GM03348 (cell line): ENCODE data around the gene NUMB.

Experiments used
- DNase-seq: peaks from one replicate; pipeline ENCODE4 v3.0.0; 2012; ENCODE audit warnings: low spot score

Gene NUMB

DNA sequence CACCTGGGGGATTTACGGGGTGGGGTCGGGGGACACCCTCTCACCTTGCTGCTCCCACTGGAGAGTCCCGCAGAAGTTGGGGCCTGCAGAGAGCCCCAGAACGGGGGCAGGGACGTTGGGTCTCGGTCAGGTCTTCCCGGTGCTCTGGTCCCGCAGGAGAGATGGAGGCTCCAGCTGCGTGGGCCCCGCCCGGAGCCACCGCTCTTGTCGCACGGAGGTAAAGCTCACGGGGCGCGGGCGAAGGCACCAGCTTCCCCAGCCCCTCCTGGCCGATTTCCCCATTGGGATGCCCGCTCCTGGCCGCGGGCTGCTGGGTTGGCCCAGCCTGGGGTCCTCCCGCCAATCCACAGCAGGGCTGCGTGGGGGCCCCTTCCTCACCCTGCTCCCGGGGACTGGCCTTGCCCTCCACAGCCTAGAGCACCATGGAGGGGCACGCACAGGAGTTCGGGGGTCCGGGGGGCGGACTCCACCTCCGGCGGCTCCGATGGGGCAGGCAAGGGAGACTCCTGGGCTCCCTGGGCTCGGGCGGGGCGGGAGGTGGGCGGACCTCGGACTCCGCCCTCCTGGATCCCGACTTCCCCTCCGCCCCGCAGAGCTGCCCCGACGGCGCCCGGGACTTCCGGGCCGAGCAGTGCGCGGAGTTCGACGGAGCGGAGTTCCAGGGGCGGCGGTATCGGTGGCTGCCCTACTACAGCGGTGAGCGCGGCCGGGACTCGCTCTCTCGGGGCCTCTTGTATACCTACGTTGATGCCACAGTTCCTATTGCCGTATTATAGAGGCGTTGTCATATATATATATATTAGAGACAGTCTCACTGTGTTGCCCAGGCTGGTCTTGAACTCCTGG lies 212.6 kb downstream of the NUMB start:
- peak; percentile 81 for DNase-seq

DNA sequence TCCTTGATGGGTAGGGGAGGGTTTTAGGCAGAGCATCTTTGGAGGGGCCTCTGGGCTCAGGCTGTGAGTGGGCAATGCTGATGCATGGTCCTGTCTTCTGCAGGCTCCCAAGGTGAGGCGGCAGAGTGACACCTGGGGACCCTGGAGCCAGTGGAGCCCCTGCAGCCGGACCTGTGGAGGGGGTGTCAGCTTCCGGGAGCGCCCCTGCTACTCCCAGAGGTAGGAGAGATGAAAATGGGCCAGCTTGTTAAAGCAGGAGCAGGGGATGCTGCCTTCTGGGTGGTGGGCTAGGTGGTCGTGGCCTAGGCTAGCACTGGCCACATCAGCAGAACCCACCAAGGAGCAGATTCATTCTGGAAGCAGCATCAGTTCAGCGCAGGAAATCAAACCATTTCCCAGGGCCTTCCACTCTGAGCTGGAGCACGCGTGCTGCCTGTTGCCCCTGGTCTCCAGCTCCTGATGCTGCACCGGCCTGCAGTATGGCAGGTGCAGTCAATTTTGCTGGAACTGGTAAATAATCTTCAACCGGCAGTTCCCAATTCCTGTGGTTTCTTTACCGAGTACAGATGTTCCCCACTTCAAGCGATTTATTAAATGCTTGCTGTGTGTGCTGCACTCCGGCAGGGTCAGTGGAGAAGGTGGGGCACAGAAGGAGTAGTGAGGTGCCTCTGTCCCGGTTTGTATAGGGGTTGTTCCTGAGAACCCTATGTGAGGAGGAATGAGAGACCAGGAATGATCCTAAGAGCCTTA lies 213.6 kb downstream of the NUMB start:
- no peak for DNase-seq

DNA sequence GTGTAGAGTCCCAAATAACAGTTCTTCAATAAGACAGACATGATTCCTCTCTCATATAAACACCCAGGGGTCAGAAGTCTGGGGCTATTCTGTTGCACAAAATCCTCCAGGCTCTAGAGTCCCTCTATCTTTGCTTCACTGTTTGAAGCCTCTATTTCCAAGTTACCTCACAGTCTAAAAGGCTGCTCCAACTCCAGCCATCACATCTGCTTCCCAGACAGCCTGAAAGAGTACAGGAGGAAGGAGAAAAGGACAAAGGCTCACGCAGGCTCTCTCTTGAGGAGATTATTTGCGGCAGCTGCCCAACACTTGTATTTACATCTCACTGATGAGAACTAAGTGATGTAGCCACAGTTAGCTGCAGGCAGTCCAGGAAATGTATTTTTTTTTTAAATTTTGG lies 214.6 kb downstream of the NUMB start:
- DNase-seq = no peak

DNA sequence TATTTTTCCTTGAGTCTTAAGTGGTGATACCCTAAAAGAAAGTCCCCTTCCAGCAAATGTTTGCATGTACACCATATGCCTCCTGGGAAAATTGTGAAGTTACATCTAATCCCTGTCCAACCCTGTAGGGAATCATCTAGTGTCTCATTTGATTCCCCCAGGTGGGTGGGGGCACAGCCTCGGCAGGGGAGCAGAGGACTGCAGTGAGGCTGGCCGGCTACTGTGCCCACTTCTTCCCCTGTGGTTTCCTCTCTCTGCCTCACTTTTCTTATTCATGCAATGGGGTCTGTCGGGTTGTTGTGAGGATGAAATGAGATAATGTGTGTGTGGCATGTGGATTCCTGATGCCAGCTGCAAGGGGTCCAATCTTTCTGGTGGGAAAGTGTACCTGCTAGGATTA lies 215.0 kb downstream of the NUMB start:
- DNase-seq = no peak

DNA sequence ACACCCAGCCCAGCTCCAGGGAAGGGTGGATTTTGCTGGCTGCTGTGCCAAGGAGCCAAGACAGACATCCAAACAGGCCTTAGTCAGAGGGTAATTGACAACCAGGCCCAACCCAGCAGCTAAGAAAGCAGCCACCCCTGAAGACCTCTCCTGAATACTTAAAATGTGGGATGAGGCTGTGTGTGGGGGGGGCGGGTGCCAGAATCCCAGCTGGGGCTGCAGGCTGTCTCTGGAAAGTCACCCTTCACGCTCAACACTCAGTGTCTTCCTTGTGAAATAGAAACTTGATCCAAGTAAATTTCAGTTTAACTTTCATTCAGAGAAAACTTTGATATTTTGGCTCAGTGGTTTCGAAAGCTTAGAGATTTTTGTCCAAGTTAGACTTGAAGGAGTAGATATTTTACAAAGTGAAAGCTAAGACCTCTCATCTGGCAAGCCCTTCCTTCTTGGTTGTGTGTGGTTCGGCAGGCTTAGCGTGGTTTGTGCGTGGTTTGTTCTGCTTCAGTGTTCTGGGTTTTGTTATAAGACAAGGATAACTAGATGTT lies 215.9 kb downstream of the NUMB start:
- DNase-seq = peak; percentile 21

DNA sequence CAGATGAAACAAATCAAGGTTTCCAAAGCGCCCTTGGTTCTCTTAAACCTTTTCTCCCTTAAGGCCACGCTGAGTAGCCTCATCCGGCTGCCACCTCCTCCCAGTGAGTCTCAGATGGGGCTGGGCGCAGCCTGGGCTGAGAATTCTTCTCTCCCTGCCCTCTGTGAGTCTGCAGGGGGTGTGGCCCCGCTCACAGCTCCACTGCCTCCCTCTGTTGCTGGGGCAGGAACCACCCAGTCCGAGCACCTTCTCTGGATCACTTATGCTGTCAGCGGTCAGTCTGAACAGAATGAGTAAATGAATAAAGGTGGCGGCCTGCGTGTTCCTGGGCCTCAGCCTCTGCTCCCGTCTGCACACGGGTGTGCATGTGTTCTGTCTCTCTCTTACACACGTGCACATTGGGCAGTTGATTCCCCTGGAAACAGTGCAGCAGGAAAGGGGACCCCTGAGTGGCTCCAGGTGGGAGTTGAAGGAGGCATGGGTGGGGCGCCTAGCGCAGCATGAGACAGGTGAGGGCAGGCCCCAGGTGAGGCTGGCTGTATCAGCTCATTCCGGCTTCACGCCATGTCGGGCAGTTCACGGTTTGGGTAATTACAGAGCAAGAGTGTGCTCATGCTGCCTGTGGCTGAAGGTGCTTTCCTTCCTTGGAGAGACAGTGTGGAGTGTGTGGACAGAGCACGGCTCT lies 216.7 kb downstream of the NUMB start:
- DNase-seq = no peak

DNA sequence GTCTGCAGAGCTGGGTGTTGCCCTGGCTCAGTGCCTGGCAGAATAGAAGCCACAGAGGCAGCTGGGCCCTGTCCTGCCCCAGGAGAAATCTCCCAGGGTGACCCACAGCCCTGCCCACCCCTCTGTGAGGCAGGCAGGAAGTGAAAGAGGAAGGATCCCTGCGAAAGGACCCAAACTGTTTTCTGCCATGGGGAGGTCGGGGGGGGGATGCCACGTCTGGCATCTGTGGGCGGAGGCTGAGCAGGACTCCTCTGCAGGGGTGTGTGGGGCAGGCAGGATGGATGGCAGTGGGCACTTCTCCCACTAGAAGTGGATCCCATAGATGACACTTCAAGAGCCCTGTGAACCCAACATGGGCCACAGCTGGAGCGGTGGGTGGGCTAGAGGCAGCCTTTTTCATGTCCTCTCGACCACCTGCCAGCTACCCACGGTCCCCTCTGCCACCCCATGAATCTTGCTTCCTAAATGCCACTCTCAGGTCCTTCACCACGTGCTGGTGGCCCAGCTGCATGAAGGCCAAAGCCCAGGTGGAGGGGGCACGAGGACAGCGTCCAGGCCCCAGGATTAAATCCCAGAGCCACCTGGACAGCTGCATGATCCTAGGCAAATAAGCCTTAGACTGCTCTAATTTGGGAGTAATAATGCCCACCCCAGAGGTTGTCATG lies 217.4 kb downstream of the NUMB start:
- no peak for DNase-seq

DNA sequence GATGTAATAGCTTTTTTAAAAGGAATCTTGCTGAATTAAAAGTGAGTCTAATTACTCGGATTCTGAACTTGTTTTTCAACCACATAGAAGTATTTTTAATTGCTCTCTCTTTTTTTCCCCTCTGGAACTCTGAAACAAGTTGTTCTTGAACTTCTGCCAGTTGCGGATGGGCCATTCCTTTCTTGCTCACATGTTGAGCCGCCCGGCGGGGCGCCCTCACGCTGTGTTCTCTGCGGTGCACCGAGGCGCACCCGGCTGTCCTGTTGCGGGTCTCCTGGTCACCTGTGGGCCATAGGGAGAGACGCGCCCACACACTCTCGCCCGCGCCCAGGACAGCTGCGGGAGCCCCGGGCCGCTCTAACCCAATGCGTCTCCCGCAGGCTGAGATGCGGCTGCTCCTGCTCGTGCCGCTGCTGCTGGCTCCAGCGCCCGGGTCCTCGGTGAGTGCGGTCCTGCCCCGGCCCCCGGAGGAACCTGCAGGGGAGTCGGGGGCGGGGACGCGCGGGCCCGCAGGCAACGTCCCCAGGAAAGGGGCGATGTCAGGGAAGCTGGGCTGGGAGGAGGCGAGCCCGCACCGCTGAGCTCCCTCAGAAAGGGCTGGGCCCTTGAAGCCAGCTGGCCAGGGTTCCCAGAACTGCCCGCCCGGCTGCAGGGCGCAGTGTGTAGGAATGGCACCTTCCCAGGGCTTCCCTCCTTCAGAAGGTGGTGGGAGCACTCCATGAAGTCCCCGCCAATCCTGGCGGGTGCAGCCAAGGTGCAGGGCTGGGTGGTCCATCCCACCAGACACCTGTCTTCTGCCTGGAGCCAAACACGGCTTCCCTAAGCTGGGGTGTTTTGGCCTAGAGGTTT lies 218.7 kb downstream of the NUMB start:
- DNase-seq = peak; percentile 70

DNA sequence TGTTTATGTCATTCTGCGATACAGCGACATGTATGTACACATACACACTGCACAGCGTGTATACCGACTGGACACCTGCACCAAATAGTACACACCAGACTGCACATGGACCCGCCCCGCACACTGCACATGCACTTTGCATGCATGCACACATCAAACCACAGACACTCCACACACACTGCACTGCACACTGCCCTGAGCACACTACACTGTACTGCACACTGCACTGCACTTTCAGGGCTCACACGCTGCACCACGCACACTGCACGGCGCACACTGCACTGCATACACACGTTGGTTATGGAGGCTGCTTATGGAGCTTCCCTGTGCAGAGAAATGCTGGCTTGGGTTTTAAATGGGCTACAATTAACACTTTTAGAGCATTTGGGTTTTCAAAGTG lies 219.4 kb downstream of the NUMB start:
- no peak for DNase-seq

DNA sequence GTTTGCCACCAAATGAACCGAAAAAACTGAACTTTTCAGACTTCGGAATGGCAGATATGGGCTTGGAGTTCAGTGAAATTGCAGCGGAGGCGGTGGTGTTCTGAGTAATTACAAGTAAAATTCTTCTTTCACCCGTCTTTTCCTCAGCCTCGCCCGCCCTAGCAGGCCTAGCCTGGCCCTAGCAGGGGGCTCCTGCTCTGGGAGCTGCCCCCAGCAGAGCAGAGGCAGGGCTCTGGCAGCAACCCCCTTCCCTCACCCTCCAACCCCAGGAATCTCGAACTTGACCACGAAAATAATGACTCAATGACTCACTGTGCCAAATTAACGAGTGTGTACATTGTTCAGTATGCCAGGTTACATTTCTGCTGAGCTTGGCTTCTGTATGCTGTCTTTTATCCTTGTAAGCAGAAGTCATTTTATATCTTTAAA lies 219.9 kb downstream of the NUMB start:
- DNase-seq = peak; percentile 78

DNA sequence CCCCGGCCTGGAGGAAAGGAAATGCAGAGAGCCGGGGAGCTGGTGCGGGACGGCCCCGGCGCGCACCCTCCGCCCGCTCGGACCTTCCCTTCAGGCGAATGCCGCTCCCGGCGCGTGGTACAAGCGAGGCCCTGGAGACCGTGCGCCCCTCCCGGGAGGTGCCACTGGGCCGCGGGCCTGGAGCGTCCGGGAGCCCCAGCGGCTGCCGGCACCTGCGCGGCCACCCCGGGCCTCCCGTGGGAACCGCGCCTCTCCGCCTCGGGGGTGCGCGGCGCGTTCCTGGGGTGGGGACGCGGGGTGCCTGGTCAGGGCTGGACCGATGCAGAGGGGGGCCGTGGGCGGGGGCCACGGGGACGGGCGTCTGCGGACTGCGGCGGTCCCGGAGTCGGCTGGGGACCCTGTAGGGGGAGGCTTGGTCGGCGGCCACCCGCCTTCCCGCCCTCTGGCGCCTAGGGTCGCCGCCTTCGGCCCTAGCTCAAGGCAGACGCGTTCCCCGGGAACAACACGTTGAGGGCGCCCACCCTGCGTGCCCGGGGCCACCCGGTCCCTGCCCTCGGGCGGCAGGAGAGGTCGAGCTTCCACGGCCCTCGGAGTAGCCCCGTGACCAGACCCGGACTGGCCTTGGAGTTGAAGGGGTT lies 220.4 kb downstream of the NUMB start:
- DNase-seq = peak; percentile 51

DNA sequence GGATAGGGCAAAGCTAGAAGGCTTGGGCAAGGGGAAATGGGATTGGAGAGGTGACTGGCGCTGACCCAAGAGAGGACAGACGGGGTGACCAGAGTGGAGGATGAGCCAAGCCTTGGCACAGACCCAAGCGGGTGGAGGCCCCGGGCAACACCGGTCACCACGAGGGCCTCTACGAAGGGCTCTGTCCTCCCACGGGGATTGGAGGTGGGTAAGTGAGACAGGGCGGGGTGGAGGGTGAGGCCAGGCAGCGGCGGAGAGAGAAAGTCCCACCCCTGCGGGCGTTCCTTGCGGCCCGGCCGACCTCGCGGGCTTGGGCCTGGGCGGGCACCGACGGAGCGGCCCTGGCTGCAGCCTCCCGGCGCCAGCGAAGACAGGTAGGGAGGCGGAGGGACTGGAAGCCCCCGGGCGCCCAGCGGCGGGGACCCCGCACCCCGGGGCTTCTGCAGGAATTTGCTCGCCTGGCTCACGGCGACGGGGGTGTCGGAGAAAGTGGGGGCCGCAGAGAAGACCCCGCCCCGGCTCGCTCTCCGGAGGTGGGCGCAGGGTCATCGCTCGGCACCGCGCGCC lies 221.0 kb downstream of the NUMB start, which contains the start of gene PAPLN:
Gene PAPLN (plus strand): TSS at position 288 of the 567 bp plus-strand sequence. CDS start 2,273 bp downstream, outside the sequence.
- DNase-seq = no peak

DNA sequence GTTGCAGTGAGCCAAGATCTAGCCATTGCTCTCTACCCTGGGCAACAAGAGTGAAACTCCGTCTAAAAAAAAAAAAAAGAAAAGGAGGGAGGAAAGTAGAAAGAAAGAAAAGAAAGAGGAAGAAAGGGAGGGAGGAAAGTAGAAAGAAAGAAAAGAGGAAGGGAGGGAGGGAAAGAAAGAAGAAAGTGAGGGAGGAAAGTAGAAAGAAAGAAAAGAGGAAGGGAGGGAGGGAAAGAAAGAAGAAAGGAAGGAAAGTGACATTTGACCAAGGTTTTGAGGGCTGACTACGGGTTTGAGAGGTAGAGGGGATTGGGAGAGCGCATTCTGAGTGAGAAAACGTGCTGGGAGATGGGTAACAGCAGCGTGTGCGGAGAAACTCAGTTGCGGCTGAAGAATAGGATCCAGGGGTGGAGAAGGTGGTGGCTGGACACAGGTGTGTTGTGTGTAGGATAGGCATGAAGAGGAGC lies 221.6 kb downstream of the NUMB start:
- no peak for DNase-seq

DNA sequence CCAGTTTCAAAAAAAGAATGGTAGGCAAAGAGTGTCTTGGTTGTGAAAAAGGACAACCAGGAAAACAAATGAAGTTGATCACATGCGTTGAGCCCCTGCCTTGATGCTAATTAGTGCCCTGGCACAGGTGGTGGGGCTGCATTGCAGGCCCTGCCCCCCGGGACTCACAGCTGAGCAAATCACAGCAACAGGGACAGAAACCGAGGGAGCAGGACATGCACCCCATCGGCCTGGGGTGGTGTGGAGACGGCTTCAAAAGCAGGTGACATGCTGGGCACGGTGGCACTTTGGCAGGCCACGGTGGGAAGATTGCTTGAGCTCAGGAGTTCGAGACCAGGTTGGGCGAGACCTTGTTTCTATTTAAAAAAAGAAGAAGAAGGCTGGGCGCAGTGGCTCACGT lies 222.2 kb downstream of the NUMB start:
- no peak for DNase-seq

DNA sequence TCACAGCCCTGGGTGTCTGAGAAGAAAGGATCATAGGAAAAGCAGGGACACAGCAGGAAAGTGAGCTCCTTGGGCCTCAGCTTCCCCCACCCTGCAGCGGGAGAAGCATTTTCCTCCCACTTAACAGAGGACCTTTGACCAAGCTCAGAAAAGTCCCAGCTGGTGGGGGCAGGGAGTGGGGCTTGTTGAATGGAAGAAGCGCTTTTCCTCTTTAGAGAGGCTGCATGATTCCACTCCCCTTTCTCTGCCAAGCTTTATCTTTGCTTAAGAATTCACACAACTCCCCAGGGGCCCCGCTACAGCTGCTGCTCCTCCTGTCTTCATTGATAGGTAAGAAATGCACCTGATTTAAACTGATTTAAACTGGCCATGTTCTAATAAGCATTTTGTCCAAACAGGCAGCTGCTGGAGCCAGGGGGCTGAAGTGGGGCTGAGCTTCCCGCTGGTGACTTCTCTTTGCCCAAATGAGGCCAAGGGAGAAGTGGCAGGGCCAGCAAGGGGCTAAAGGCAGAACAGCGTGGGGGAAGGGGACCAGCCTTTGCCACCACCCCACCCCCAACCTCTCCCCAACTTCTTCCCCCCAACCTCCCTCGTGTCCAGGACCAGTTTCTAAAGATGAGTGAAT lies 222.7 kb downstream of the NUMB start:
- no peak for DNase-seq

DNA sequence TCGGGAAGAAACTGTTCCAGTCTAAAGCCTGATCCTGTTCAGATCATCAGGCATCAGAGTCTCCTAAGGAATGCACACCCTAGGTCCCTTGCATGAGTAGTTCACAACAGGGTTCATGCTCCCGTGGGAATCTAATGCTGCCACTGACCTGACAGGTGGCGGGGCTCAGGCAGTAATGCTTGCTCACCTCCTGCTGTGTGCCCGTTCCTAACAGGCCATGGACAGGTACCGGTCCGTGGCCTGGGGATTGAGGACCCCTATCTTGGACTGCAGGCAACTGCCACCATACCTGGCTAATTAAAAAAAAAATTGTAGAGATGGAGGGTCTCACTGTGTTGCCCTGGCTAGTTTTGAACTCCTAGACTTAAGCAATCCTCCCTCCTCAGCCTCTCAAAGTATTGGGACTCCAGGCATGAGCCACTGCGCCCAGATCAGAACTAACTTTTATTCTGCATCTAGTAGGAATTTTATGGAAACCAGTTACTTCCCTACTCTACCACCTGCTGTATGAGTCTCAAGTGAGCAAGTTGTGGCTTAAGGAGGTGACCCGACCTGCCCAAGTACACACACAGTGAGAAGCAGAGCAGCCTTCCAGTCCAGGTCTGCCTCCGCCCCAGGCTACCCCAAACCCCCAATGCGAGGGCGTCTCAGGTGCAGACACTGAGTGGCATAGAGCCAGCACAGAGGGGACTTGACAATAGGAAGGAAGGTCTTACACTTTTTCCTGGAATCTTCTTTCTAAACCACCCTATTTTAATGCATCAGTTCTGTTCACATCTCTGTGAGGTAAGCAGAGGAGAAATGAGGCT lies 223.6 kb downstream of the NUMB start:
- no peak for DNase-seq

DNA sequence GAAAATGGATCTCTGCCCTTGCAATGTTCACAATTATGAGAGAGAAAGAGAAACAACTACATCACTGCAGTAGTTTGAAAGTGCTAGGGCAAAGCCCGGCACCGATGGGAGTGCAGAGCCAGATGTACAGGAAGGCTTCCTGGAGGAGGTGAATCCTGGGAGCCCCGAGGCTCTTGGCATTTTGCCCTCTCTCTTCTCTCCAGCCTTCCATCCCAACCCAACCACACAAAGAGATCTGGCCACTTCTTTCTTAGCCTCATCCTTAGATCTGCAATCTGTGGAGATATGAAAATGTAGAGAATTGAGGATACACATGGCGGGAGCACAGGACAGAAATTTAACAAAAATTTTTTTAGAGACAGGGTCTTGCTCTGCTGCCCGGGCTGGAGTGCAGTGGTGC lies 224.3 kb downstream of the NUMB start:
- no peak for DNase-seq

DNA sequence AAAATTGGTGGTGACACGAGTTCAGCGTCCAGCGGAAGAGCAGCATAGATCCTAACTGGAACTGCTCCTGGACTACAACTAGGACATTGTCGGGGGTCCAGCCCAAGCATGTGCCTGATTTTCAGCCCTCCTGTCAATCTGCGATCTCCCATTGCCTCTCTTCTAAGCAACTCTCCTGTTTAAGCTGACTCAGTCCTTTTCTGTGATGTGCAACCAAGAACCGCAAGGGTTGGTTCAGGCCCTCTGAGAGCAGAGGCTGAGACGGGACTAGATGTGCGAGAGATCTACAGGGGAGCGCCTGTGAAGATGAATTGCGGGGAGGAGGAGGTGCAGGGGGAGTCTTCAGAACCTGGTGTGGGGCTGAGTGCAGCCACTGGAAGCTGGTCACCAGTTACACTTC lies 224.8 kb downstream of the NUMB start:
- DNase-seq = no peak

DNA sequence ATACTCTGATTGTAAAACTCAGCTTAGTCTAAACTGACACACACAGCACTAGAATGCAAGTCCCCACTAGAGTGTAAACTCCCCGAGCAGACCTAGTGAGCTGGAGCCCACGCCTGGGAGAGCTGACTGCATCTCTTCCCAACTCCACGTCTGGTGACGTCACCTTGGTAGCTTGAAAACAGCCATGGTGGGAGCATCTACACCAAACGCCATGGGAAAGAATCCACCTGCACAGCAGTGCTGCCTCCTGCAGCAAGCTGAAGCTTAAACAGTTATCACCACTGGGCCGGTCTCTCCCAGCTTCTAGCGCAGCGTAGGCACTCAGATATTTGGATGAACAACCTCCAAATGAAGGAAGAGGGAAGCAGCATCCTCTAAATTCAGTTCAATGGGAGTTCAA lies 225.4 kb downstream of the NUMB start:
- no peak for DNase-seq
